CD4-positive, alpha-beta T cell (primary cell): ENCODE data around the gene CHD5. TPM values are rescaled to one million over a fixed set of nuclear protein-coding genes. Genes with fewer than 3 reads are reported as not detected.
A peak's percentile ranks its signal among the peaks of the same experiment; 100 is the strongest.

Source experiments
- ATAC-seq: fragments of 200-7000 bp; cut with Tn5 transposase; one replicate; pipeline ENCODE4 v1.10.0; 2022; ENCODE audit warnings: mild to moderate bottlenecking; ENCODE audit not compliant: poor library complexity
- CTCF ChIA-PET: fragments of 350-600 bp; sonication (Branson Sonifier 250); formaldehyde crosslinking; loops from one replicate; lab custom pipeline; 2021; ENCODE audit warnings: antibody characterized with exemption, inconsistent platforms; lab: Charles Lee
- POLR2A ChIA-PET: fragments of 350-600 bp; sonication (Branson Sonifier 250); formaldehyde crosslinking; loops from one replicate; lab custom pipeline; 2021; ENCODE audit warnings: antibody characterized with exemption, inconsistent platforms; lab: Charles Lee
- DNase-seq, 14 experiments: peaks; one replicate each; pipeline ENCODE4 v3.0.0-alpha.2; 2013 to 2020; ENCODE audit warnings: mixed read lengths in 2 of 14
- H3K27ac ChIP-seq, 2 donors: one replicate each; pipeline versions ENCODE4 v1.5.1 to v1.7.0; 2013; ENCODE audit warnings: low read length in 2 of 2, low read depth in 1 of 2, mild to moderate bottlenecking in 1 of 2
- H3K27me3 ChIP-seq, 2 experiments: 1 replicate in 1 of 2; 2 replicates in 1 of 2; pipeline versions ENCODE4 v1.6.1 to v1.7.0; 2013; ENCODE audit warnings: low read length in 2 of 2, control low read depth in 1 of 2, mild to moderate bottlenecking in 1 of 2, moderate library complexity in 1 of 2; ENCODE audit not compliant: insufficient read depth in 2 of 2, control insufficient read depth in 1 of 2
- H3K36me3 ChIP-seq: one replicate; pipeline ENCODE4 v1.6.1; 2013; ENCODE audit warnings: low read length, control low read depth; ENCODE audit not compliant: insufficient read depth
- H3K4me1 ChIP-seq: one replicate; pipeline ENCODE4 v1.6.1; 2013; ENCODE audit warnings: low read length, control low read depth; ENCODE audit not compliant: insufficient read depth
- H3K4me3 ChIP-seq: one replicate; pipeline ENCODE4 v1.5.1; 2013; ENCODE audit warnings: mild to moderate bottlenecking, low read length, moderate library complexity
- H3K9me3 ChIP-seq, 2 experiments: 1 replicate in 1 of 2; 2 replicates in 1 of 2; pipeline versions ENCODE4 v1.6.1 to v1.7.0; 2013; ENCODE audit warnings: low read length in 2 of 2, mild to moderate bottlenecking in 2 of 2, control low read depth in 1 of 2, moderate library complexity in 1 of 2; ENCODE audit not compliant: control insufficient read depth in 1 of 2, insufficient read depth in 1 of 2
- H3K27ac Mint-ChIP-seq: one replicate; pipeline ENCODE4 v1.8.0; 2020; ENCODE audit warnings: mixed read lengths
- H3K27me3 Mint-ChIP-seq: one replicate; pipeline ENCODE4 v1.8.0; 2021; ENCODE audit warnings: mixed read lengths
- H3K36me3 Mint-ChIP-seq: one replicate; pipeline ENCODE4 v1.8.0; 2021; ENCODE audit warnings: low read depth, mixed read lengths
- H3K4me1 Mint-ChIP-seq: one replicate; pipeline ENCODE4 v1.8.0; 2021; ENCODE audit warnings: low read depth, mixed read lengths
- H3K4me3 Mint-ChIP-seq: one replicate; pipeline ENCODE4 v1.8.0; 2020; ENCODE audit warnings: mild to moderate bottlenecking, mixed read lengths
- H3K9me3 Mint-ChIP-seq: one replicate; pipeline ENCODE4 v1.8.0; 2020; ENCODE audit warnings: mixed read lengths
- intact Hi-C, 2 experiments: fragments of 100-400 bp; cut with DNase I in 1 of 2; cut with micrococcal nuclease in 1 of 2; formaldehyde crosslinking; loops; one replicate each; pipeline versions ENCODE4 v1.15.1 to v1.9.0; 2023 to 2025; cut with DNase I, micrococcal nuclease
- total RNA-seq, 174 experiments: library from RNA in 2 of 174; stranded (reverse) in 2 of 174; gene quantifications; one replicate each; pipeline ENCODE4 v1.2.3 and lab custom pipeline; 2021 to 2026
- TF ChIP-seq, protein P1 (sequence below): fragments of 200-600 bp; IDR thresholded peaks from one replicate; pipeline ENCODE4 v1.8.0; 2022; ENCODE audit warnings: antibody characterized with exemption, mild to moderate bottlenecking

The CHD5 gene
- total RNA-seq, 2 experiments from 2014 or later: 0.25 to 0.34 TPM

DNA sequence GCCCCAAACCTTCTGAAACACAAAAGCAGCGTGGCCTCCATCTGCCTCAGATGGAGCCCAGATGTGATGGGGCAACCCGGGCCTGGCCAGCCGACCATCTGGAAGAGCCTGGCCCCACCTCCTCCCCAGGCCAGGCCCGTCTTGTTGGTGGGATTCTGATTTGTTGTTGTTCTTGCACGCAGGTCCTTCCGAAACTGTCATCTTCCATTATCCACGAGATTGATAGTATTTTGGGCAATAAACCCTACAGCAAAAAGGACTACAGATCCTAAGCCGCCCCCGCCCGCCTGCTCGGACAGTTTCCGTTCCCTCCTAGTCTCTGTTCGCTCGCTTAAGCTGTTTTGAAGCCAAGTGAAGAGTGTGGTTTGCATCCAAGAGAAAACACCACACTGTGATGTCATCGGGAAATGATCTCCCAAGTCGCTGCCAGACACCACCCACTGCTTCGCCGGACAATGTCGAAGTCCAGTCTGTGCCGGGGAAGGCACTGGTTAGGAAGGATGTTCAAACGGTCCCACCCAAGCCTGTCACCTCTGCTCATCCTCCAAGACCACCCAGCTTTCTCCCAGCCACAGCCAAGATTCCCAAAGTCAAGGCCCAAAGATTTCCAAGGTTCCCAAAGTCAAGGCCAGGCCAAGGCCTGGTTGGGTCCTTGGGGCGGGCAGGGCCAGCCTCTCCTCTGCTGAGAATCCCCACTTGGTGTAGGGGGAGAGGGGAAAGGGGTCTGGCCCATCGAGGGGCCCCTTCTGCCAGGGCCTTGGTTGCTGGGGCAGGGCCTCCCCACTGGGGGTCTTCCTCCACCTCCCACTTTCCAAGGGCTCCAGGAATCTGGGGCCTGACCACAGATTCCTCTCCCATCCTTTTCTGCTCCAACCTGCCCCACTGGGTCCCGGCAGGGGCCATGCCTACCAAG, 81.6 kb downstream of the CHD5 start:
- Histone ChIP-seq H3K27ac (no peak overlapping the region), H3K4me3 (no peak overlapping the region), H3K9me3 (peaks cover 0 to 6% of the 10 kb centered on the region in 2 experiments), H3K4me1 (no peaks in the 10 kb centered on the region), H3K36me3 (peaks cover 37% of the 10 kb centered on the region), H3K27me3 (no peaks in the 10 kb centered on the region)
- intact Hi-C loops: no loop called here
- peak overlapping the region; percentile 8 for H3K27ac Mint-ChIP-seq
- no peak overlapping the region for H3K4me3 Mint-ChIP-seq
- POLR2A ChIA-PET: no interaction called here
- H3K36me3 Mint-ChIP-seq: peaks cover 23% of the 10 kb centered on the region
- H3K4me1 Mint-ChIP-seq: no peaks in the 10 kb centered on the region
- ATAC-seq: no peak
- no peaks in the 10 kb centered on the region for H3K27me3 Mint-ChIP-seq
- CTCF ChIA-PET: no interaction called here
- H3K9me3 Mint-ChIP-seq: no peaks in the 10 kb centered on the region
- TF ChIP-seq, protein P1, sequence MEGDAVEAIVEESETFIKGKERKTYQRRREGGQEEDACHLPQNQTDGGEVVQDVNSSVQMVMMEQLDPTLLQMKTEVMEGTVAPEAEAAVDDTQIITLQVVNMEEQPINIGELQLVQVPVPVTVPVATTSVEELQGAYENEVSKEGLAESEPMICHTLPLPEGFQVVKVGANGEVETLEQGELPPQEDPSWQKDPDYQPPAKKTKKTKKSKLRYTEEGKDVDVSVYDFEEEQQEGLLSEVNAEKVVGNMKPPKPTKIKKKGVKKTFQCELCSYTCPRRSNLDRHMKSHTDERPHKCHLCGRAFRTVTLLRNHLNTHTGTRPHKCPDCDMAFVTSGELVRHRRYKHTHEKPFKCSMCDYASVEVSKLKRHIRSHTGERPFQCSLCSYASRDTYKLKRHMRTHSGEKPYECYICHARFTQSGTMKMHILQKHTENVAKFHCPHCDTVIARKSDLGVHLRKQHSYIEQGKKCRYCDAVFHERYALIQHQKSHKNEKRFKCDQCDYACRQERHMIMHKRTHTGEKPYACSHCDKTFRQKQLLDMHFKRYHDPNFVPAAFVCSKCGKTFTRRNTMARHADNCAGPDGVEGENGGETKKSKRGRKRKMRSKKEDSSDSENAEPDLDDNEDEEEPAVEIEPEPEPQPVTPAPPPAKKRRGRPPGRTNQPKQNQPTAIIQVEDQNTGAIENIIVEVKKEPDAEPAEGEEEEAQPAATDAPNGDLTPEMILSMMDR: no peak
- DNase-seq: no peak

DNA sequence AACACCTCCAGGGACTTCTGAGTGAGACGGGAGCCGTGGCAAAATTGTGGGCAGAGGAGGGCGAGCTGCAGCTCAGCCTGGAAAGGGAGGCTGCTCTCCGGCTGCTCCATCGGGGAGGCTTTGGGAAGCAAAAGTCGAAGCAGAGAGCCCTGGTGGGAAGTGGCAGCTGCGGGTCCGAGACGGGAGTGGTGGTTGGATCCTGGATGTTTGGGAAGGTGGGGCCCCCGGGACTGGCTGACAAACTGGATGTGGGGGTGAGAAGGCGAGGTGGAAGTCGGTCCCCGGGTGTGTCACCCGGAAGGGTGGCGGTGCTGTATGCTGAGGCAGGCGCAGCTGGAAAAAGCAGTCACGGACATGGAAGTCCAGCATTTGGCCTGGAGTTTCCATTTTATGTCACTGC, 82.3 kb downstream of the CHD5 start:
- Histone ChIP-seq H3K4me1 (no peaks in the 10 kb centered on the region), H3K36me3 (peaks cover 45% of the 10 kb centered on the region), H3K4me3 (no peak overlapping the region), H3K27me3 (no peaks in the 10 kb centered on the region), H3K27ac (no peak overlapping the region), H3K9me3 (peaks cover 0 to 6% of the 10 kb centered on the region in 2 experiments)
- intact Hi-C loops: no loop called here
- Mint-ChIP-seq H3K9me3 (no peaks in the 10 kb centered on the region), H3K4me1 (no peaks in the 10 kb centered on the region), H3K27ac (peak overlapping the region; percentile 8), H3K4me3 (no peak overlapping the region), H3K36me3 (peaks cover 30% of the 10 kb centered on the region), H3K27me3 (no peaks in the 10 kb centered on the region)
- ChIA-PET CTCF (no interaction called here), POLR2A (no interaction called here)
- TF ChIP-seq, protein P1: no peak
- DNase-seq: no peak
- ATAC-seq: no peak

DNA sequence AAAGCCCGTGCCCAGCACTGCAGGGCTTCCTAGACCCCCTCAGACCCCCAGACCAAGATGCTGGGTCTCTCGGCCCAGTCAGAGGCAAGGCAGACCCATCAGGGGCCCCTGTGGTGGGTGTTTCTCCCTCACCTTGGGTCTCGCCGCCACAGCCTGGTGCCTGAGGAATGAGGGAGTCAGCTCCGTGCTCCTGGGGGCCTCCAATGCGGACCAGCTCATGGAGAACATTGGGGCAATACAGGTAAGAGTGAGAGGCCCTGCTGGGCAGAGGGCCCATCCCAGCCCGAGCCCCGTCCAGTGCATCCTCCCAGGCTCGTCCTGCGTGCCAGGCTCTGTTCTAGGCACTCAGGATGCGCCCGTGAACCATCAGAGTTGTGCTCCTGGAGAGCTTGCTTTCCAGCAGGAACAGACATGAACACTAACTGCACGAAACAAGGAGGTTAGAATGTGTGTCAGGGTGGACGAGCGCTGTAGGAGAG, 83.0 kb downstream of the CHD5 start:
- Histone ChIP-seq H3K27me3 (no peaks in the 10 kb centered on the region), H3K36me3 (peaks cover 50% of the 10 kb centered on the region), H3K9me3 (no peaks in the 10 kb centered on the region), H3K27ac (no peak overlapping the region), H3K4me3 (no peak overlapping the region), H3K4me1 (no peaks in the 10 kb centered on the region)
- DNase-seq (no peak), ATAC-seq (no peak)
- intact Hi-C loops: no loop called here
- Mint-ChIP-seq H3K27ac (no peak overlapping the region), H3K27me3 (no peaks in the 10 kb centered on the region), H3K4me1 (no peaks in the 10 kb centered on the region), H3K36me3 (peaks cover 34% of the 10 kb centered on the region), H3K4me3 (no peak overlapping the region), H3K9me3 (no peaks in the 10 kb centered on the region)
- ChIA-PET POLR2A (no interaction called here), CTCF (no interaction called here)
- TF ChIP-seq, protein P1: no peak
